GM21737 (cell line): Measurements from ENCODE around the gene BAIAP2L2.

Source experiments
- ATAC-seq: cut with Tn5 transposase; IDR thresholded peaks from one replicate; pipeline ENCODE4 v1.9.1; 2021; ENCODE audit warnings: mild to moderate bottlenecking, moderate library complexity; ENCODE audit not compliant: unreplicated experiment

BAIAP2L2 gene

GRCh38 chr22:38108561-38109319 is 1.7 kb downstream of the BAIAP2L2 start:
- ATAC-seq, result no peak

- no peak for ATAC-seq
Observed at GRCh38 chr22:38107692-38108515, 2.6 kb downstream of the BAIAP2L2 start.

GRCh38 chr22:38106814-38107578 is 3.5 kb downstream of the BAIAP2L2 start:
- no peak for ATAC-seq

- ATAC-seq, result no peak
Observed at GRCh38 chr22:38104084-38104483, 6.4 kb downstream of the BAIAP2L2 start.

GRCh38 chr22:38103641-38104040 is 6.8 kb downstream of the BAIAP2L2 start:
- no peak for ATAC-seq

GRCh38 chr22:38098410-38099249 is 11.9 kb downstream of the BAIAP2L2 start:
- no peak for ATAC-seq

GRCh38 chr22:38097557-38098409 is 12.7 kb downstream of the BAIAP2L2 start:
- ATAC-seq, result no peak

GRCh38 chr22:38097058-38097457 is 13.4 kb downstream of the BAIAP2L2 start:
- no peak for ATAC-seq

- ATAC-seq, result no peak
Observed at GRCh38 chr22:38089474-38089851, 21.0 kb downstream of the BAIAP2L2 start.

- ATAC-seq, result no peak
Observed at GRCh38 chr22:38088629-38089473, 21.6 kb downstream of the BAIAP2L2 start.

GRCh38 chr22:38087855-38088254 is 22.6 kb downstream of the BAIAP2L2 start:
- no peak for ATAC-seq

- no peak for ATAC-seq
Observed at GRCh38 chr22:38086942-38087341, 23.5 kb downstream of the BAIAP2L2 start.

GRCh38 chr22:38086001-38086845 is 24.3 kb downstream of the BAIAP2L2 start:
- no peak for ATAC-seq

GRCh38 chr22:38085501-38085900 is 25.0 kb downstream of the BAIAP2L2 start:
- no peak for ATAC-seq

- ATAC-seq, result no peak
Observed at GRCh38 chr22:38085056-38085455, 25.4 kb downstream of the BAIAP2L2 start.

- no peak for ATAC-seq
Observed at GRCh38 chr22:38083931-38084631, 26.4 kb downstream of the BAIAP2L2 start, which contains the start of gene SLC16A8. SLC16A8 (minus strand) TSS chr22:38084184; CDS start chr22:38082873, 1,311 bp downstream.
